MM.1S (cell line): ENCODE data around the gene MAP2K2.
"Not testable (repeated sequence)": the region's sequence is repeated elsewhere in the genome, so short reads cannot be mapped to it uniquely, and the experiment has no call there.

Experiments used
- DNase-seq: peaks from one replicate; pipeline ENCODE4 v3.0.0-alpha.2; 2015
- H2AFZ ChIP-seq: fragments of 300-600 bp; sonication (generic); 2 replicates; pipeline ENCODE4 v1.6.0; 2016; ENCODE audit warnings: antibody characterized with exemption, low read length
- H3F3A ChIP-seq: fragments of 300-600 bp; sonication (generic); 2 replicates; pipeline ENCODE4 v1.6.1; 2016; ENCODE audit warnings: mild to moderate bottlenecking, antibody characterized with exemption, low read length, moderate library complexity, mixed read lengths; ENCODE audit not compliant: insufficient read depth
- H3K27ac ChIP-seq: fragments of 300-600 bp; sonication (generic); 2 replicates; pipeline ENCODE4 v1.5.1; 2016; ENCODE audit warnings: mild to moderate bottlenecking, low read length
- H3K27me3 ChIP-seq: fragments of 300-600 bp; sonication (generic); replicated peaks from 2 replicates; pipeline ENCODE4 v1.6.0; 2016; ENCODE audit warnings: low read length; ENCODE audit not compliant: insufficient read depth
- H3K36me3 ChIP-seq: fragments of 300-600 bp; sonication (generic); replicated peaks from 2 replicates; pipeline ENCODE4 v1.6.1; 2016; ENCODE audit warnings: mild to moderate bottlenecking, low read length, mixed read lengths; ENCODE audit not compliant: insufficient read depth
- H3K4me1 ChIP-seq: fragments of 300-600 bp; sonication (generic); 2 replicates; pipeline ENCODE4 v1.6.1; 2016; ENCODE audit warnings: low read length, mixed read lengths
- H3K4me2 ChIP-seq: fragments of 300-600 bp; sonication (generic); 2 replicates; pipeline ENCODE4 v1.6.0; 2016; ENCODE audit warnings: low read depth, low read length
- H3K4me3 ChIP-seq: fragments of 300-600 bp; sonication (generic); 2 replicates; pipeline ENCODE4 v1.5.1; 2016; ENCODE audit warnings: low read length, mixed read lengths
- H3K79me2 ChIP-seq: fragments of 300-600 bp; sonication (generic); 2 replicates; pipeline ENCODE4 v1.6.1; 2016; ENCODE audit warnings: mixed run types, low read length, mixed read lengths
- H3K9ac ChIP-seq: fragments of 300-600 bp; sonication (generic); 2 replicates; pipeline ENCODE4 v1.6.1; 2016; ENCODE audit warnings: low read length, mixed read lengths
- H3K9me2 ChIP-seq: fragments of 300-600 bp; sonication (generic); replicated peaks from 2 replicates; pipeline ENCODE4 v1.6.1; 2016; ENCODE audit warnings: mild to moderate bottlenecking, low read length, mixed read lengths; ENCODE audit not compliant: insufficient read depth
- H3K9me3 ChIP-seq: fragments of 300-600 bp; sonication (generic); replicated peaks from 2 replicates; pipeline ENCODE4 v1.6.1; 2016; ENCODE audit warnings: mild to moderate bottlenecking, low read length, mixed read lengths; ENCODE audit not compliant: insufficient read depth
- H4K20me1 ChIP-seq: fragments of 300-600 bp; sonication (generic); 2 replicates; pipeline ENCODE4 v1.6.1; 2016; ENCODE audit warnings: mild to moderate bottlenecking, low read length, moderate library complexity, mixed read lengths; ENCODE audit not compliant: insufficient read depth
- CTCF ChIP-seq: fragments of 300-600 bp; sonication (generic); IDR thresholded peaks from 2 replicates; pipeline ENCODE4 v1.5.1; 2016; ENCODE audit warnings: antibody characterized with exemption, low read length, mixed read lengths
- EZH2 ChIP-seq: fragments of 300-600 bp; sonication (generic); optimal IDR thresholded peaks from 2 replicates; pipeline ENCODE3; 2017; ENCODE audit warnings: low read depth, mild to moderate bottlenecking, antibody characterized with exemption, low read length, mixed read lengths
- EZH2phosphoT487 ChIP-seq: fragments of 300-600 bp; sonication (generic); IDR thresholded peaks from 2 replicates; pipeline ENCODE4 v1.6.1; 2018; ENCODE audit warnings: antibody characterized with exemption, low read length

The MAP2K2 gene

GRCh38 chr19:4164262-4164661 is 40.3 kb upstream of the MAP2K2 start:
- Histone ChIP-seq H3K79me2 (no peaks in the 10 kb centered on the region), H3K4me2 (no peak overlapping the region), H3K9me2 (no peaks in the 10 kb centered on the region), H3K27me3 (peaks cover 93% of the 10 kb centered on the region), H3K9ac (no peak overlapping the region), H3K27ac (no peak overlapping the region), H3K4me3 (no peak overlapping the region), H3K9me3 (no peaks in the 10 kb centered on the region), H4K20me1 (no peaks in the 10 kb centered on the region), H3K4me1 (no peaks in the 10 kb centered on the region), H3K36me3 (no peaks in the 10 kb centered on the region), H2AFZ (no peak overlapping the region), H3F3A (no peaks in the 10 kb centered on the region)
- DNase-seq: no peak
- TF ChIP-seq EZH2 (no peak), CTCF (no peak), EZH2phosphoT487 (no peak)

- H3K9me2 ChIP-seq: no peaks in the 10 kb centered on the region
- H2AFZ ChIP-seq: no peak overlapping the region
- no peak for DNase-seq
- no peaks in the 10 kb centered on the region for H3F3A ChIP-seq
- H3K4me2 ChIP-seq: no peak overlapping the region
- H3K79me2 ChIP-seq: no peaks in the 10 kb centered on the region
- no peaks in the 10 kb centered on the region for H3K4me1 ChIP-seq
- no peak overlapping the region for H3K9ac ChIP-seq
- no peaks in the 10 kb centered on the region for H3K9me3 ChIP-seq
- TF ChIP-seq EZH2: no peak
- no peak for TF ChIP-seq EZH2phosphoT487
- TF ChIP-seq CTCF: no peak
- H4K20me1 ChIP-seq: no peaks in the 10 kb centered on the region
- no peak overlapping the region for H3K4me3 ChIP-seq
- H3K27me3 ChIP-seq: peaks cover 95% of the 10 kb centered on the region
- H3K27ac ChIP-seq: no peak overlapping the region
- no peaks in the 10 kb centered on the region for H3K36me3 ChIP-seq
Measured at GRCh38 chr19:4161415-4162077, 37.6 kb upstream of the MAP2K2 start.

- H3F3A ChIP-seq, H3K4me1 ChIP-seq, H3K79me2 ChIP-seq, H4K20me1 ChIP-seq, H3K9me2 ChIP-seq, H3K27ac ChIP-seq, H3K9me3 ChIP-seq, H3K4me3 ChIP-seq, DNase-seq, H3K9ac ChIP-seq, H3K36me3 ChIP-seq, H3K4me2 ChIP-seq, H2AFZ ChIP-seq: not testable (repeated sequence)
- peaks cover 94% of the 10 kb centered on the region for H3K27me3 ChIP-seq
Measured at GRCh38 chr19:4157971-4158370, 34.0 kb upstream of the MAP2K2 start.

- no peaks in the 10 kb centered on the region for H4K20me1 ChIP-seq
- H3K9ac ChIP-seq: no peak overlapping the region
- H3K9me2 ChIP-seq: no peaks in the 10 kb centered on the region
- TF ChIP-seq CTCF (no peak), EZH2phosphoT487 (no peak), EZH2 (no peak)
- no peak overlapping the region for H2AFZ ChIP-seq
- no peaks in the 10 kb centered on the region for H3K9me3 ChIP-seq
- no peak overlapping the region for H3K27ac ChIP-seq
- DNase-seq: no peak
- no peaks in the 10 kb centered on the region for H3F3A ChIP-seq
- H3K4me3 ChIP-seq: no peak overlapping the region
- peaks cover 5% of the 10 kb centered on the region; the same call in 1 of the 2 replicates for H3K4me1 ChIP-seq
- no peaks in the 10 kb centered on the region for H3K36me3 ChIP-seq
- H3K4me2 ChIP-seq: no peak overlapping the region
- H3K79me2 ChIP-seq: no peaks in the 10 kb centered on the region
- H3K27me3 ChIP-seq: peaks cover 94% of the 10 kb centered on the region
Measured at GRCh38 chr19:4157164-4157563, 33.2 kb upstream of the MAP2K2 start.
